H1 (cell line): ENCODE data around the gene ANO2. TPM values are rescaled to one million over a fixed set of nuclear protein-coding genes. Genes with fewer than 3 reads are reported as not detected.

Experiments used
- CTCF ChIA-PET: fragments of 300-600 bp; sonication (Branson Sonifier 250); formaldehyde crosslinking; loops from one replicate; lab custom pipeline; 2021; ENCODE audit not compliant: partially characterized antibody; lab: Charles Lee
- POLR2A ChIA-PET: fragments of 300-600 bp; sonication (Branson Sonifier 250); formaldehyde crosslinking; loops from one replicate; lab custom pipeline; 2021; ENCODE audit warnings: inconsistent platforms; ENCODE audit not compliant: partially characterized antibody; lab: Charles Lee
- DNase-seq, 2 experiments: peaks; one replicate each; pipeline versions ENCODE4 v3.0.0 to v3.0.0-alpha.2; 2010 to 2022; ENCODE audit warnings: low spot score in 2 of 2, low read depth in 1 of 2, mixed read lengths in 1 of 2
- FAIRE-seq: peaks from 2 replicates; lab custom pipeline; 2011; peaks lifted over from hg19 to GRCh38; lab: Jason Lieb, UNC
- H2AFZ ChIP-seq: 2 replicates; pipeline ENCODE4 v1.8.1; 2012; ENCODE audit warnings: low read length, inconsistent platforms
- H2AK5ac ChIP-seq: 2 replicates; pipeline ENCODE4 v1.6.1; 2013; ENCODE audit warnings: low read depth, low read length
- H2BK120ac ChIP-seq: replicated peaks from 2 replicates; pipeline ENCODE3; 2013; ENCODE audit warnings: low read depth, low read length, inconsistent platforms
- H2BK12ac ChIP-seq: 2 replicates; pipeline ENCODE4 v1.6.1; 2013; ENCODE audit warnings: low read depth, low read length
- H2BK15ac ChIP-seq: 2 replicates; pipeline ENCODE4 v1.6.1; 2013; ENCODE audit warnings: low read length
- H2BK20ac ChIP-seq: 2 replicates; pipeline ENCODE4 v1.6.1; 2013; ENCODE audit warnings: low read length
- H2BK5ac ChIP-seq: 2 replicates; pipeline ENCODE4 v1.6.1; 2013; ENCODE audit warnings: low read depth, low read length
- H3K14ac ChIP-seq: 2 replicates; pipeline ENCODE4 v1.6.1; 2013; ENCODE audit warnings: inconsistent platforms; ENCODE audit not compliant: insufficient read length
- H3K18ac ChIP-seq: 2 replicates; pipeline ENCODE4 v1.6.1; 2013; ENCODE audit warnings: low read length; ENCODE audit errors: extremely low read depth
- H3K23ac ChIP-seq: 2 replicates; pipeline ENCODE4 v1.6.1; 2013; ENCODE audit warnings: inconsistent platforms; ENCODE audit not compliant: insufficient read length
- H3K23me2 ChIP-seq: 2 replicates; pipeline ENCODE4 v1.6.1; 2013; ENCODE audit warnings: low read depth, low read length
- H3K27ac ChIP-seq: 2 replicates; pipeline ENCODE4 v1.6.1; 2011; ENCODE audit warnings: low read depth, low read length, inconsistent platforms
- H3K27me3 ChIP-seq, 4 experiments: replicated peaks in 1 of 4; 1 replicate in 1 of 4; 2 replicates in 3 of 4; pipeline versions ENCODE4 v1.6.1 to v1.8.1; 2011 to 2013; ENCODE audit warnings: low read length in 3 of 4, mild to moderate bottlenecking in 3 of 4, inconsistent platforms in 2 of 4, mixed read lengths in 2 of 4, moderate library complexity in 1 of 4; ENCODE audit not compliant: control insufficient read depth in 3 of 4, insufficient read depth in 3 of 4; ENCODE audit errors: extremely low read depth in 1 of 4
- H3K36me3 ChIP-seq, 4 experiments: 2 replicates each; pipeline versions ENCODE4 v1.6.1 to v1.8.1; 2011 to 2013; ENCODE audit warnings: mild to moderate bottlenecking in 4 of 4, low read length in 3 of 4, moderate library complexity in 2 of 4, control low read depth in 1 of 4, inconsistent platforms in 1 of 4; ENCODE audit not compliant: insufficient read depth in 4 of 4, control insufficient read depth in 2 of 4
- H3K4ac ChIP-seq: replicated peaks from 2 replicates; pipeline ENCODE3; 2013; ENCODE audit warnings: low read length, low read depth, mixed read lengths, inconsistent platforms; ENCODE audit not compliant: insufficient read length
- H3K4me1 ChIP-seq, 4 experiments: replicated peaks in 1 of 4; 1 replicate in 1 of 4; 2 replicates in 3 of 4; pipeline versions ENCODE4 v1.6.1 to v1.8.1; 2011 to 2013; ENCODE audit warnings: low read length in 3 of 4, inconsistent platforms in 2 of 4, mixed read lengths in 1 of 4; ENCODE audit not compliant: insufficient read depth in 4 of 4, control insufficient read depth in 3 of 4
- H3K4me2 ChIP-seq, 2 experiments: 2 replicates each; pipeline versions ENCODE4 v1.6.1 to v1.8.1; 2011 to 2013; ENCODE audit warnings: low read depth in 2 of 2, low read length in 2 of 2, control low read depth in 1 of 2, inconsistent platforms in 1 of 2, mild to moderate bottlenecking in 1 of 2; ENCODE audit not compliant: insufficient read depth in 1 of 2
- H3K4me3 ChIP-seq, 4 experiments: fragments of 200-600, 300-600 bp in 1 of 4; sonication (generic), shearing (Covaris generic), sonication (Bioruptor Twin) in 1 of 4; 2 replicates each; pipeline versions ENCODE4 v1.5.1 to v1.8.1; 2011 to 2016; ENCODE audit warnings: low read length in 4 of 4, low read depth in 3 of 4, control low read depth in 2 of 4, inconsistent platforms in 2 of 4, mild to moderate bottlenecking in 2 of 4, mixed read lengths in 1 of 4, moderate library complexity in 1 of 4; ENCODE audit not compliant: insufficient read depth in 2 of 4; ENCODE audit errors: extremely low read depth in 1 of 4
- H3K56ac ChIP-seq: replicated peaks from 2 replicates; pipeline ENCODE3; 2013; ENCODE audit warnings: low read depth, mild to moderate bottlenecking, mixed read lengths, low read length, inconsistent platforms; ENCODE audit not compliant: insufficient read length
- H3K79me1 ChIP-seq: 2 replicates; pipeline ENCODE4 v1.6.1; 2013; ENCODE audit warnings: low read depth, low read length, control low read depth
- H3K79me2 ChIP-seq, 2 experiments: 2 replicates each; pipeline versions ENCODE4 v1.6.1 to v1.8.1; 2012 to 2013; ENCODE audit warnings: low read length in 2 of 2, mild to moderate bottlenecking in 2 of 2, inconsistent platforms in 1 of 2; ENCODE audit not compliant: insufficient read depth in 2 of 2, control insufficient read depth in 1 of 2
- H3K9ac ChIP-seq, 4 experiments: replicated peaks in 1 of 4; 1 replicate in 1 of 4; 2 replicates in 3 of 4; pipeline versions ENCODE4 v1.6.1 to v1.8.1; 2011 to 2013; ENCODE audit warnings: low read depth in 3 of 4, low read length in 3 of 4, control low read depth in 2 of 4, mild to moderate bottlenecking in 2 of 4, moderate library complexity in 2 of 4, inconsistent platforms in 1 of 4; ENCODE audit errors: extremely low read depth in 1 of 4
- H3K9me3 ChIP-seq, 2 experiments: 2 replicates each; pipeline versions ENCODE4 v1.6.1 to v1.8.1; 2012 to 2013; ENCODE audit warnings: mild to moderate bottlenecking in 2 of 2, moderate library complexity in 2 of 2, control low read depth in 1 of 2, inconsistent platforms in 1 of 2, low read depth in 1 of 2, low read length in 1 of 2, mixed read lengths in 1 of 2; ENCODE audit not compliant: insufficient read depth in 2 of 2
- H4K20me1 ChIP-seq, 2 experiments: replicated peaks in 1 of 2; 2 replicates each; pipeline versions ENCODE3 to v1.8.1; 2011 to 2013; ENCODE audit warnings: inconsistent platforms in 2 of 2, low read length in 2 of 2, mild to moderate bottlenecking in 1 of 2; ENCODE audit not compliant: insufficient read depth in 2 of 2, control insufficient read depth in 1 of 2
- H4K5ac ChIP-seq: 2 replicates; pipeline ENCODE4 v1.6.1; 2013; ENCODE audit warnings: low read length, low read depth, mixed read lengths, inconsistent platforms; ENCODE audit not compliant: insufficient read length
- H4K8ac ChIP-seq: 2 replicates; pipeline ENCODE4 v1.8.0; 2013; ENCODE audit warnings: mild to moderate bottlenecking, moderate library complexity, low read length, inconsistent platforms; ENCODE audit not compliant: insufficient read depth; ENCODE audit errors: extremely low read depth
- H4K91ac ChIP-seq: replicated peaks from 2 replicates; pipeline ENCODE3; 2013; ENCODE audit warnings: low read length, mixed read lengths, inconsistent platforms; ENCODE audit not compliant: insufficient read length
- GABPA ChIP-seq: IDR thresholded peaks from 2 replicates; pipeline ENCODE4 v1.6.1; 2011; ENCODE audit warnings: mild to moderate bottlenecking, low read length, moderate library complexity, borderline replicate concordance; ENCODE audit not compliant: insufficient read depth
- POLR2AphosphoS5 ChIP-seq: IDR thresholded peaks from 2 replicates; pipeline ENCODE4 v1.6.1; 2011; ENCODE audit warnings: low read depth, low read length
- WGBS, 2 experiments: shearing (Covaris generic) in 1 of 2; methylation state at CpG; one replicate each; pipeline versions ENCODE4 v1.1.6 to v1.1.7; 2013 to 2015; ENCODE audit warnings: low lambda C conversion rate in 2 of 2, mixed read lengths in 2 of 2, inconsistent platforms in 1 of 2, low coverage in 1 of 2, missing lambda C conversion rate in 1 of 2; ENCODE audit not compliant: insufficient replicate concordance in 2 of 2, insufficient coverage in 1 of 2, insufficient read length in 1 of 2; ENCODE audit errors: extremely low coverage in 1 of 2, missing lambda C conversion rate in 1 of 2; 5-methylcytosine and 5-hydroxymethylcytosine counted together
- polyA plus RNA-seq, 7 experiments: library from polyadenylated mRNA; depleted of rRNA in 3 of 7; stranded (reverse) in 5 of 7; unstranded in 2 of 7; fragments of >200 nt in 5 of 7; fragments of 200-250 nt in 2 of 7; gene quantifications; 1 replicate in 5 of 7; 2 replicates in 1 of 7; 4 replicates in 1 of 7; pipeline versions ENCODE4 v1.2.1 to v1.2.3, GENCODE V29; 2011 to 2013; ENCODE audit warnings: missing spikeins in 2 of 7, mixed read lengths in 2 of 7
- total RNA-seq: library from RNA; stranded (reverse); fragmentation: NEBNext Ultra II Directional; extraction: Animal tissue kit (Norgen Biotek cat#: 25700); gene quantifications from 2 replicates; pipeline ENCODE4 v1.2.1, GENCODE V29; 2021

ANO2 gene
- total and polyA plus RNA-seq, 2 of the 8 experiments (the other 6 are each of a cell fraction or from before 2014, with no cell fraction given): 1.9 to 5.5 TPM

GRCh38 chr12:5678176-5678575, 266.9 kb downstream of the ANO2 start:
- POLR2A ChIA-PET: no interaction called here
- no peaks in the 10 kb centered on the region for H4K20me1 ChIP-seq
- H3K14ac ChIP-seq: no peak overlapping the region
- no peak overlapping the region for H3K4ac ChIP-seq
- H3K27me3 ChIP-seq: no peaks in the 10 kb centered on the region
- H2AK5ac ChIP-seq: no peak overlapping the region
- no peaks in the 10 kb centered on the region for H3K79me2 ChIP-seq
- no peaks in the 10 kb centered on the region for H3K79me1 ChIP-seq
- H3K4me1 ChIP-seq: no peaks in the 10 kb centered on the region
- no peak overlapping the region for H2BK5ac ChIP-seq
- no peak overlapping the region for H3K27ac ChIP-seq
- no peaks in the 10 kb centered on the region for H3K23me2 ChIP-seq
- 54% methylated on average over 5 of the region's 5 CpGs; no CpG with 5 or more reads in 1 of the 2 experiments for WGBS, 2 experiments
- H3K56ac ChIP-seq: no peak overlapping the region
- H3K23ac ChIP-seq: no peak overlapping the region
- no peak overlapping the region for H2BK20ac ChIP-seq
- H3K4me3 ChIP-seq: no peak overlapping the region
- H2AFZ ChIP-seq: no peak overlapping the region
- H4K5ac ChIP-seq: no peak overlapping the region
- H2BK12ac ChIP-seq: no peak overlapping the region
- no peak overlapping the region for H4K8ac ChIP-seq
- H3K18ac ChIP-seq: no peak overlapping the region
- no peak overlapping the region for H2BK120ac ChIP-seq
- no peak overlapping the region for H2BK15ac ChIP-seq
- H4K91ac ChIP-seq: no peak overlapping the region
- CTCF ChIA-PET: interaction anchor here (0.6 to 0.9 kb wide), 2 partner anchors 29 to 1033 kb away, joined by 3 to 5 read pairs; no protein-coding TSS in a partner anchor
- H3K9ac ChIP-seq: no peak overlapping the region
- H3K36me3 ChIP-seq: no peaks in the 10 kb centered on the region
- no peaks in the 10 kb centered on the region for H3K9me3 ChIP-seq
- DNase-seq: no peak
- FAIRE-seq: no peak
- no peak overlapping the region for H3K4me2 ChIP-seq
- TF ChIP-seq POLR2AphosphoS5 (no peak), GABPA (no peak)
